H9 (cell line): ENCODE data around the gene CPHXL2. TPM values are rescaled to one million over a fixed set of nuclear protein-coding genes. Genes with fewer than 3 reads are reported as not detected.

ENCODE experiments used
- DNase-seq: peaks from one replicate; pipeline ENCODE4 v3.0.0-alpha.2; 2017
- H2AFZ ChIP-seq: one replicate; pipeline ENCODE4 v1.6.1; 2013; ENCODE audit warnings: mild to moderate bottlenecking, low read length, control low read depth, moderate library complexity
- H2AK5ac ChIP-seq: 2 replicates; pipeline ENCODE4 v1.6.1; 2013; ENCODE audit warnings: low read length, control low read depth, mixed read lengths; ENCODE audit not compliant: insufficient read length
- H2BK120ac ChIP-seq: one replicate; pipeline ENCODE4 v1.6.1; 2013; ENCODE audit warnings: low read depth, mild to moderate bottlenecking, low read length, control low read depth, inconsistent platforms; ENCODE audit not compliant: poor library complexity, severe bottlenecking
- H2BK12ac ChIP-seq: 2 replicates; pipeline ENCODE4 v1.6.1; 2013; ENCODE audit warnings: low read length, control low read depth, mixed read lengths, low read depth; ENCODE audit not compliant: insufficient read length
- H2BK15ac ChIP-seq: 2 replicates; pipeline ENCODE4 v1.6.1; 2013; ENCODE audit warnings: low read depth, low read length, control low read depth
- H2BK20ac ChIP-seq: one replicate; pipeline ENCODE4 v1.6.1; 2013; ENCODE audit warnings: low read depth, mild to moderate bottlenecking, low read length, control low read depth, inconsistent platforms; ENCODE audit not compliant: poor library complexity, severe bottlenecking
- H2BK5ac ChIP-seq: 2 replicates; pipeline ENCODE4 v1.6.1; 2013; ENCODE audit warnings: low read length, control low read depth, mixed read lengths; ENCODE audit not compliant: insufficient read length
- H3K14ac ChIP-seq: 2 replicates; pipeline ENCODE4 v1.6.1; 2013; ENCODE audit warnings: low read length, control low read depth; ENCODE audit not compliant: insufficient read depth
- H3K18ac ChIP-seq: 2 replicates; pipeline ENCODE4 v1.6.1; 2013; ENCODE audit warnings: low read depth, mild to moderate bottlenecking, mixed read lengths, low read length, control low read depth; ENCODE audit not compliant: insufficient read length
- H3K23ac ChIP-seq: 2 replicates; pipeline ENCODE4 v1.6.1; 2013; ENCODE audit warnings: low read length, control low read depth, mixed read lengths, low read depth; ENCODE audit not compliant: insufficient read length
- H3K23me2 ChIP-seq: 2 replicates; pipeline ENCODE4 v1.6.1; 2013; ENCODE audit warnings: low read depth, mild to moderate bottlenecking, mixed read lengths, low read length, control low read depth; ENCODE audit not compliant: insufficient read length, poor library complexity, severe bottlenecking
- H3K27ac ChIP-seq: 2 replicates; pipeline ENCODE4 v1.5.1; 2013; ENCODE audit warnings: low read length, control low read depth, mixed read lengths, low read depth; ENCODE audit not compliant: insufficient read length
- H3K27me3 ChIP-seq: 2 replicates; pipeline ENCODE4 v1.6.1; 2013; ENCODE audit warnings: low read length, control low read depth, inconsistent platforms; ENCODE audit not compliant: insufficient read depth
- H3K4ac ChIP-seq: 2 replicates; pipeline ENCODE4 v1.6.1; 2013; ENCODE audit warnings: low read depth, mild to moderate bottlenecking, control low read depth, inconsistent platforms, low read length, moderate library complexity
- H3K4me1 ChIP-seq: 2 replicates; pipeline ENCODE4 v1.6.1; 2013; ENCODE audit warnings: low read length, control low read depth, inconsistent platforms; ENCODE audit not compliant: insufficient read depth
- H3K4me2 ChIP-seq: 2 replicates; pipeline ENCODE4 v1.6.1; 2013; ENCODE audit warnings: low read length, control low read depth, mixed read lengths; ENCODE audit not compliant: insufficient read length, insufficient read depth
- H3K56ac ChIP-seq: 2 replicates; pipeline ENCODE4 v1.6.1; 2013; ENCODE audit warnings: low read depth, mild to moderate bottlenecking, mixed read lengths, low read length, control low read depth; ENCODE audit not compliant: insufficient read length
- H3K79me1 ChIP-seq: 2 replicates; pipeline ENCODE4 v1.6.1; 2013; ENCODE audit warnings: low read depth, mild to moderate bottlenecking, moderate library complexity, low read length, control low read depth, inconsistent platforms; ENCODE audit not compliant: insufficient read depth, poor library complexity, severe bottlenecking
- H3K79me2 ChIP-seq: 2 replicates; pipeline ENCODE4 v1.6.1; 2013; ENCODE audit warnings: low read length, control low read depth, inconsistent platforms; ENCODE audit not compliant: insufficient read depth
- H3K9ac ChIP-seq: 2 replicates; pipeline ENCODE4 v1.6.1; 2013; ENCODE audit warnings: low read length, control low read depth, mixed read lengths; ENCODE audit not compliant: insufficient read length; ENCODE audit errors: extremely low read depth
- H3K9me3 ChIP-seq: one replicate; pipeline ENCODE4 v1.6.1; 2013; ENCODE audit warnings: low read depth, low read length, inconsistent platforms; ENCODE audit not compliant: control insufficient read depth
- H3T11ph ChIP-seq: one replicate; pipeline ENCODE4 v1.6.1; 2013; ENCODE audit warnings: mild to moderate bottlenecking, low read length, control low read depth, inconsistent platforms
- H4K20me1 ChIP-seq: one replicate; pipeline ENCODE4 v1.6.1; 2013; ENCODE audit not compliant: control insufficient read depth, insufficient read length, insufficient read depth
- H4K5ac ChIP-seq: 2 replicates; pipeline ENCODE4 v1.6.1; 2013; ENCODE audit warnings: low read depth, mild to moderate bottlenecking, mixed read lengths, low read length, control low read depth; ENCODE audit not compliant: insufficient read length
- H4K8ac ChIP-seq: replicated peaks from 2 replicates; pipeline ENCODE4 v1.6.1; 2013; ENCODE audit warnings: low read length, control low read depth, mixed read lengths, low read depth; ENCODE audit not compliant: insufficient read length
- H4K91ac ChIP-seq: 2 replicates; pipeline ENCODE4 v1.6.1; 2013; ENCODE audit warnings: low read depth, mild to moderate bottlenecking, moderate library complexity, mixed read lengths, low read length, control low read depth; ENCODE audit not compliant: insufficient read length
- H3K27ac Mint-ChIP-seq, 3 experiments: 2 replicates in 2 of 3; 3 replicates in 1 of 3; pipeline ENCODE4 v1.8.0; 2020 to 2021; ENCODE audit warnings: mixed read lengths in 3 of 3, mild to moderate bottlenecking in 1 of 3, moderate library complexity in 1 of 3
- H3K27me3 Mint-ChIP-seq: 2 replicates; pipeline ENCODE4 v1.8.0; 2021; ENCODE audit warnings: low read depth, mild to moderate bottlenecking, moderate library complexity, mixed read lengths
- H3K36me3 Mint-ChIP-seq, 3 experiments: 2 replicates in 2 of 3; 3 replicates in 1 of 3; pipeline ENCODE4 v1.8.0; 2020 to 2021; ENCODE audit warnings: low read depth in 3 of 3, mixed read lengths in 3 of 3; ENCODE audit not compliant: insufficient read depth in 1 of 3
- H3K4me1 Mint-ChIP-seq, 2 experiments: 2 replicates each; pipeline ENCODE4 v1.8.0; 2020; ENCODE audit warnings: mixed read lengths in 2 of 2
- H3K4me3 Mint-ChIP-seq, 2 experiments: 2 replicates in 1 of 2; 3 replicates in 1 of 2; pipeline ENCODE4 v1.8.0; 2020 to 2021; ENCODE audit warnings: mild to moderate bottlenecking in 2 of 2, mixed read lengths in 2 of 2, moderate library complexity in 1 of 2
- H3K9me3 Mint-ChIP-seq, 2 experiments: 2 replicates in 1 of 2; 3 replicates in 1 of 2; pipeline ENCODE4 v1.8.0; 2020; ENCODE audit warnings: mild to moderate bottlenecking in 2 of 2, mixed read lengths in 2 of 2, moderate library complexity in 1 of 2
- CTCF ChIP-seq: fragments of 200-600 bp; sonication (generic); conservative IDR thresholded peaks from 3 replicates; pipeline ENCODE4 v1.8.0; 2021; ENCODE audit warnings: antibody characterized with exemption, mild to moderate bottlenecking
- WGBS: extraction: QIAGEN DNeasy Blood & Tissue Kit; methylation state at CpG from one replicate; pipeline ENCODE4 v1.1.7; 2013; ENCODE audit warnings: missing lambda C conversion rate, low lambda C conversion rate, mixed read lengths; ENCODE audit not compliant: insufficient read length; ENCODE audit errors: extremely low coverage; 5-methylcytosine and 5-hydroxymethylcytosine counted together
- total RNA-seq: library from RNA; stranded (reverse); gene quantifications from 2 replicates; pipeline ENCODE4 v1.2.1, GENCODE V29; 2021

The CPHXL2 gene
- total RNA-seq, 1 experiment from 2014 or later = not detected

- Histone ChIP-seq H3K27ac (no peak overlapping the region), H2AK5ac (no peak overlapping the region), H3K23me2 (peaks cover 3% of the 10 kb centered on the region), H2BK15ac (no peak overlapping the region), H3K4me1 (no peaks in the 10 kb centered on the region), H3K4ac (no peak overlapping the region), H2BK120ac (no peak overlapping the region), H3K79me2 (no peaks in the 10 kb centered on the region), H3K27me3 (no peaks in the 10 kb centered on the region), H3K79me1 (no peaks in the 10 kb centered on the region), H2BK12ac (no peak overlapping the region), H3K9me3 (no peaks in the 10 kb centered on the region), H4K20me1 (no peaks in the 10 kb centered on the region), H2BK5ac (no peak overlapping the region), H3K18ac (no peak overlapping the region), H3K9ac (no peak overlapping the region), H3K14ac (no peak overlapping the region), H3K56ac (no peak overlapping the region), H4K91ac (no peak overlapping the region), H2AFZ (no peak overlapping the region), H4K5ac (no peak overlapping the region), H3K23ac (no peak overlapping the region), H3K4me2 (no peak overlapping the region), H3T11ph (no peak overlapping the region), H4K8ac (no peak overlapping the region), H2BK20ac (no peak overlapping the region)
- no peak overlapping the region for H3K27ac Mint-ChIP-seq
- no peaks in the 10 kb centered on the region for H3K4me1 Mint-ChIP-seq
- no peak for DNase-seq
- WGBS = no CpG with 5 or more reads among the region's 3 CpGs
- no peak overlapping the region for H3K4me3 Mint-ChIP-seq
- TF ChIP-seq CTCF = no peak
- no peaks in the 10 kb centered on the region for H3K9me3 Mint-ChIP-seq
- H3K27me3 Mint-ChIP-seq = peaks cover 3% of the 10 kb centered on the region
- H3K36me3 Mint-ChIP-seq = peaks cover 43 to 75% (median 69%) of the 10 kb centered on the region in 3 experiments
Observed at GRCh38 chr16:75627851-75628250, 49.0 kb downstream of the CPHXL2 start.
